Measurements from ENCODE around the gene CEND1. TPM values are rescaled to one million over a fixed set of nuclear protein-coding genes. Genes with fewer than 3 reads are reported as not detected.

Gene CEND1
- polyA plus RNA-seq, 1 donor (not counting 4 experiments of a cell fraction or from before 2014, with no cell fraction given), result not detected

GRCh38 chr11:837189-837989, 47.5 kb upstream of the CEND1 start:
- Histone ChIP-seq H2AFZ (ENCODE audit: control insufficient read depth, low read length) (no peak overlapping the region), H3K9me1 (ENCODE audit: control insufficient read depth, extremely low read depth, insufficient read depth, low read length) (peaks cover 3% of the 10 kb centered on the region), H3K27ac (ENCODE audit: control insufficient read depth, insufficient read depth, low read length) (no peak overlapping the region), H3K36me3 (ENCODE audit: control insufficient read depth in 2 of 2, extremely low read depth in 1 of 2, insufficient read depth in 2 of 2, low read length in 2 of 2) (peaks cover 28 to 30% of the 10 kb centered on the region in 2 experiments), H3K9me3 (ENCODE audit: control insufficient read depth, low read depth, low read length) (no peaks in the 10 kb centered on the region), H3K4me2 (ENCODE audit: control insufficient read depth, extremely low read depth, insufficient read depth, low read depth, low read length) (no peak overlapping the region), H3K4me3 (ENCODE audit: control insufficient read depth in 2 of 3, extremely low read depth in 1 of 3, insufficient read depth in 2 of 3, low read depth in 1 of 3, low read length in 3 of 3) (no peak overlapping the region), H4K20me1 (ENCODE audit: control insufficient read depth, extremely low read depth, insufficient read depth, low read length) (peaks cover 21% of the 10 kb centered on the region), H3K9ac (ENCODE audit: control insufficient read depth, extremely low read depth, insufficient read depth, low read length) (no peak overlapping the region), H3K79me2 (ENCODE audit: control insufficient read depth, insufficient read depth, low read length) (peaks cover 73% of the 10 kb centered on the region), H3K27me3 (ENCODE audit: control insufficient read depth, extremely low read depth, insufficient read depth, low read length) (no peaks in the 10 kb centered on the region), H3K4me1 (ENCODE audit: control insufficient read depth, extremely low read depth, insufficient read depth, low read length) (peaks cover 37% of the 10 kb centered on the region)
- DNase-seq (ENCODE audit: low read depth, low spot score) (no peak), FAIRE-seq (no peak)
- TF ChIP-seq, protein P1, sequence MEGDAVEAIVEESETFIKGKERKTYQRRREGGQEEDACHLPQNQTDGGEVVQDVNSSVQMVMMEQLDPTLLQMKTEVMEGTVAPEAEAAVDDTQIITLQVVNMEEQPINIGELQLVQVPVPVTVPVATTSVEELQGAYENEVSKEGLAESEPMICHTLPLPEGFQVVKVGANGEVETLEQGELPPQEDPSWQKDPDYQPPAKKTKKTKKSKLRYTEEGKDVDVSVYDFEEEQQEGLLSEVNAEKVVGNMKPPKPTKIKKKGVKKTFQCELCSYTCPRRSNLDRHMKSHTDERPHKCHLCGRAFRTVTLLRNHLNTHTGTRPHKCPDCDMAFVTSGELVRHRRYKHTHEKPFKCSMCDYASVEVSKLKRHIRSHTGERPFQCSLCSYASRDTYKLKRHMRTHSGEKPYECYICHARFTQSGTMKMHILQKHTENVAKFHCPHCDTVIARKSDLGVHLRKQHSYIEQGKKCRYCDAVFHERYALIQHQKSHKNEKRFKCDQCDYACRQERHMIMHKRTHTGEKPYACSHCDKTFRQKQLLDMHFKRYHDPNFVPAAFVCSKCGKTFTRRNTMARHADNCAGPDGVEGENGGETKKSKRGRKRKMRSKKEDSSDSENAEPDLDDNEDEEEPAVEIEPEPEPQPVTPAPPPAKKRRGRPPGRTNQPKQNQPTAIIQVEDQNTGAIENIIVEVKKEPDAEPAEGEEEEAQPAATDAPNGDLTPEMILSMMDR (optimal IDR thresholded peaks at IDR 0.05 in 1 of 3, IDR thresholded peaks at IDR 0.05 in 1 of 3, conservative IDR thresholded peaks at IDR 0.05 in 1 of 3; ENCODE audit: extremely low read depth in 1 of 3, insufficient read depth in 2 of 3, low read length in 3 of 3), result no peak
- TF ChIP-seq EZH2 (IDR thresholded peaks at IDR 0.05; ENCODE audit: low read length), result no peak
- dilution Hi-C loops (cut with MboI; ENCODE audit: extremely low pct_ligation_motif_present, low sequenced_read_pairs), result no loop called here

GRCh38 chr11:836700-837099, 46.8 kb upstream of the CEND1 start:
- H3K79me2 ChIP-seq (ENCODE audit: control insufficient read depth, insufficient read depth, low read length), result peaks cover 66% of the 10 kb centered on the region
- H3K4me3 ChIP-seq (ENCODE audit: control insufficient read depth in 2 of 3, extremely low read depth in 1 of 3, insufficient read depth in 2 of 3, low read depth in 1 of 3, low read length in 3 of 3), result no peak overlapping the region
- H3K9me1 ChIP-seq (ENCODE audit: control insufficient read depth, extremely low read depth, insufficient read depth, low read length), result peaks cover 3% of the 10 kb centered on the region
- H4K20me1 ChIP-seq (ENCODE audit: control insufficient read depth, extremely low read depth, insufficient read depth, low read length), result peaks cover 16% of the 10 kb centered on the region
- H3K9me3 ChIP-seq (ENCODE audit: control insufficient read depth, low read depth, low read length), result no peaks in the 10 kb centered on the region
- FAIRE-seq (no peak), DNase-seq (ENCODE audit: low read depth, low spot score) (no peak)
- H2AFZ ChIP-seq (ENCODE audit: control insufficient read depth, low read length), result no peak overlapping the region
- H3K4me2 ChIP-seq (ENCODE audit: control insufficient read depth, extremely low read depth, insufficient read depth, low read depth, low read length), result no peak overlapping the region
- dilution Hi-C loops (cut with MboI; ENCODE audit: extremely low pct_ligation_motif_present, low sequenced_read_pairs), result no loop called here
- H3K27ac ChIP-seq (ENCODE audit: control insufficient read depth, insufficient read depth, low read length), result no peak overlapping the region
- TF ChIP-seq, protein P1 (optimal IDR thresholded peaks at IDR 0.05 in 1 of 3, IDR thresholded peaks at IDR 0.05 in 1 of 3, conservative IDR thresholded peaks at IDR 0.05 in 1 of 3; ENCODE audit: extremely low read depth in 1 of 3, insufficient read depth in 2 of 3, low read length in 3 of 3), result no peak
- no peak for TF ChIP-seq EZH2 (IDR thresholded peaks at IDR 0.05; ENCODE audit: low read length)
- H3K4me1 ChIP-seq (ENCODE audit: control insufficient read depth, extremely low read depth, insufficient read depth, low read length), result peaks cover 41% of the 10 kb centered on the region
- no peak overlapping the region for H3K9ac ChIP-seq (ENCODE audit: control insufficient read depth, extremely low read depth, insufficient read depth, low read length)
- peaks cover 28 to 30% of the 10 kb centered on the region in 2 experiments for H3K36me3 ChIP-seq (ENCODE audit: control insufficient read depth in 2 of 2, extremely low read depth in 1 of 2, insufficient read depth in 2 of 2, low read length in 2 of 2)
- no peaks in the 10 kb centered on the region for H3K27me3 ChIP-seq (ENCODE audit: control insufficient read depth, extremely low read depth, insufficient read depth, low read length)

Measured in keratinocyte (primary cell).